Amygdala (tissue), 56 donors: ENCODE data around the gene STIM1.
"Not testable (repeated sequence)": the region's sequence is repeated elsewhere in the genome, so short reads cannot be mapped to it uniquely, and the experiment has no call there.

Experiments used
- DNase-seq, 56 donors: peaks; one replicate each; lab custom pipeline; 2025; lab: John Stamatoyannopoulos, UW

STIM1 gene

DNA sequence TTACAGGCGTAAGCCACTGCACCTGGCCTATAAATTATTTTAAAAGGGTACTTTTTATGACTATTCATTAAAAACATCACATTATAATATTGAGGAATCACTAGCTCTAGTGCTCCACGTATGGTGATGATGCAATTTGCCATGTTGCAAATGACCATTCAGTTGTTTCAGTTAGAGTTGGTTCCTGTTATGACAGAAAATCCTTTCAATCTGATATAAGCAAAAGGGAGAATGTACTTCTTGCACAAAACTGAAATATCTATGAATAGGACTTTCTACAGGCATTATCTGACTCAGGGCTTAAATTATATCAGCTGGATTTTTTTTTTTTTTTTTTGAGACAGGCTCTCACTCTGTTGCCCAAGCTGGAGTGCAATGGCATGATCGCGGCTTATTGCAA lies 193.5 kb downstream of the STIM1 start:
- no peak for DNase-seq

- DNase-seq = no peak
Observed at GRCh38 chr11:4050138-4050537, 194.7 kb downstream of the STIM1 start.

DNA sequence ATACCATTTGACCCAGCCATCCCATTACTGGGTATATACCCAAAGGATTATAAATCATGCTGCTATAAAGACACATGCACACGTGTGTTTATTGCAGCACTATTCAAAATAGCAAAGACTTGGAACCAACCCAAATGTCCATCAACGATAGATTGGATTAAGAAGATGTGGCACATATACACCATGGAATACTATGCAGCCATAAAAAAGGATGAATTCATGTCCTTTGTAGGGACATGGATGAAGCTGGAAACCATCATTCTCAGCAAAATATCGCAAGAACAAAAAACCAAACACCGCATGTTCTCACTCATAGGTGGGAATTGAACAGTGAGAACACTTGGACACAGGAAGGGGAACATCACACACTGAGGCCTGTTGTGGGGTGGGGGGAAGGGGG lies 197.7 kb downstream of the STIM1 start:
- not testable (repeated sequence) for DNase-seq

DNA sequence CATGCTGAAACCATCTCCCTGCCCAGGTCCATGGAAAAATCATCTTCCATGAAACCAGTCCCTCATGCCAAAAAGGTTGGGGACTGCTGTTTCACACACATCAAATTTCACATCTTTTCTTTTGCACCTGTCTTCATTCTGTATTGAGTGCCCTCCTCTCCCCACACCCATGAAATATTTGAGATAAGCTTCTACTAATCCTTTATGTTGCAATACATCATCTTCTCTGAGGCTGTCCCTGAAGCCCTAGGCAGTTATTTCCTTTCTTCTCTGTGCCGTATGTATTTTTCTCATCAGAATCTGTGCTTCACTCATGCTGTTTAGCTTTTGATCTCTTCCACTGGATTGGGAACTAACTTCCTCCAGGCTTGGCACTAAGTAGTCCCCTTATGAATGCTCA lies 199.2 kb downstream of the STIM1 start:
- DNase-seq = no peak

- DNase-seq = no peak
Observed at GRCh38 chr11:4059424-4059823, 204.0 kb downstream of the STIM1 start.

DNA sequence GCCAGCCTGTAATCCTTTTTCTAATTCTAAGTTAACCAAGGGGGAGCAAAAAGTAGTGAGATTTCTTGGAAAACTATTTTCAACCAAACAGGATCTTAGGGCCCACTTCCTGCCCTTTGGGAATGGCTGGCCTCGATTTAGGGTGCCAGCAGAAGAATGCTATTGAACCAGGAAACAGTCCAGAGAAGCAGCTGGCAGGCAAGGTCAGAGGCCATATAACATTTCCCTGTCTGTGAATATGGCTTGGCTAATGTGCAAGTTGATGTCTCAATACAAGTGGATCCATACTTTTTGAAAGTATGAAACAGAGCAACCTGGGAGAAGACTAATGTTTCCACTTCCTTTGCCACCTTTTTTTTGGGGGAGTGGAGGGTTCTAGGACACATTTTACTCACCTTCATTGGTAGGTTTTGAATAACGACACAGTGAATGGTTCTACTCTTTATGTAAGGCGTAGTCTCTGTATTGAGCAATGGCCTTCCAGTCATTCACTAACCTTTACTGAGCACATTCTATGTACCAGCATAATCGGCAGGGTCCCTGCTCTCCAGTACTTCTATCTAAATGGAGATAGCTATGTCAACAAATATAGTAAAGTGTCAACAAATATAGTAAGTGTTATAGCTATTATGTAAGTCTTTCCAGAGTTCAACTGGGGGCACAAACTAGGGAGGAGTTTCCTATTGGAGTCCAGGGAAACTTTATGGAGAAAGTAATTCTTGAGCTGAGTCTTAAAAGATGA lies 204.9 kb downstream of the STIM1 start:
- DNase-seq = no peak

DNA sequence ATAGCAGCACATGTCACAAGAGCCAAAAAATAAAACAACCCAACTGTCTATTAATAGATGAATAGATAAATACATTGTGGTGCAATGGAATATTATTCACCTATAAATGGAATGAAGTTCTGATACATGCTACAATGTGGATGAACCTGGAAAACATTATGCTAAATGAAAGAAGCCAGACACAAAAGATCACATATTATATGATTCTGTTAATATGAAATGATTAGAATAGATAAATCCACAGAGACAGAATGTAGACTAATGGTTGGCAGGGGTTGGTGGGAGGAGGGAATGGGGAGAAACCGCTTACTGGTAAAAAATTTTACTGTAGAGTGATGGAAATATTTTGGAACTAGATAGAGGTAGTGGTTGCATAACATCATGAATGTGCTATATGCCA lies 206.2 kb downstream of the STIM1 start:
- DNase-seq = no peak

DNA sequence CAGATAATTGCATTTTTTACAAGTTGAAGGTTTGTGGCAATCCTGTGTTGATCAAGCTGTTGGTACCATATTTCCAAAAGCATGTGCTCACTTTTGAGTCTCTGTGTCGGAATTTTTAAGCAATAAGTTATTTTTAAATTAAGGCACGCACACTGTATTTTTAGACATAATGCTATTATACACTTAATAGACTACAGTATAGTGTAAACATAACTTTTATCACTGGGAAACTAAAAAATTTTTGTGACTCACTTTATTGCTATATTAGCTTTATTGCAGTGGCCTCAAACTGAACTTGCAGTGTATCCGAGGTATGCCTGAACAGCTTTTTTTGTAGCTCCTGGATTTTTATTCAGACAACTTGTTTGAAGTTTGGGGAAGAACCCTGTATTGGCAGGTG lies 207.9 kb downstream of the STIM1 start:
- no peak for DNase-seq

DNA sequence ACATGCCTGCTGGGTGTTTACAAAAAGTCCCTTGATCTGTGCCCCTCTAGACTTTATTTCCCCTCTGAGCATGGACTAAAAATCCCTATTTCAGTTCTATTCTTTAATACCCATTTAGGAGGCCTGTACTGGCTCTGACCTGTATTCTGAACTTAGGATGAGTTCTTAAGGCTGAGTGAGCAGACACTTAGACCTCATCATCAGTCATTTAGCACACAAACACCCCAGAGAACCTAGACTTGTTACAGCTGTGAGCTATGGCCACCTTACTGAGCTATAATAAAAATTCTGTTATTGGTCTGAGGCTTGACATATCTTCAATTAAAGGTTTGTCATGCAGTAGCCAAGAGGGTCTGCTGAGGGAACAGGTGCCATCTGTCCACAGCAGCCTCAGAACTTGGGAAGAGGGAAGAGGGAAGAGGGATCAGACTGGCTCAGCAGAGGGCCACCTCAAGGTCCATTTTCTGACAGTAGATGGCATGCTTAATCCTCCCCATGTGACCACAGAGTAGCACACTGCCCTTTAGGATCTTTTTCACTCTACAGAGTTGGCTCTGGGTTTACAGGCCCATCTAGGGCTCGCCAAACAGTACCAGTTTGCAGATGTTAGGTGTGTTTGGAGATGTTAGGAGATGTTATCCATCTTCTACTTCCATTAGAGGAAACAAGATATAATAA lies 209.0 kb downstream of the STIM1 start:
- no peak for DNase-seq

DNA sequence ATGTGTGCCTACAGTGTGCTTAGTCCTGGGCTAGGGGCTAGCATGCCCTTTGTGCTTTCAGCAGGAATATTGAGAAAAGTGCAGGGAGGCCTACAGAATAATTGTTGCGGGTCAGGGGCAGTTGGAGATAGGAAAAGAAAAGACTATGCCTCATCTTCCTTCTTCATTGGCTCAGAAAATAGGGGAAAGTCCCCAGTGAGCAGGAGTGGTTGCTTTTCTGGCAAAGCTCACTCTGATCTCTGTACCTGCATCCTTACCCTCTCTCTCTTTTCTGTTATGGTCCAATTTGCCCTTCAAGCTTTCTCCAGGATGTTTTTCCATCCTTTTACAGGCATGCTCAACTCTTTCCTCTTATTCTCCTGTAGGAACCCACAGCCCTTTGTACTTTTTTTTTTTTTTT lies 209.6 kb downstream of the STIM1 start:
- no peak for DNase-seq

DNA sequence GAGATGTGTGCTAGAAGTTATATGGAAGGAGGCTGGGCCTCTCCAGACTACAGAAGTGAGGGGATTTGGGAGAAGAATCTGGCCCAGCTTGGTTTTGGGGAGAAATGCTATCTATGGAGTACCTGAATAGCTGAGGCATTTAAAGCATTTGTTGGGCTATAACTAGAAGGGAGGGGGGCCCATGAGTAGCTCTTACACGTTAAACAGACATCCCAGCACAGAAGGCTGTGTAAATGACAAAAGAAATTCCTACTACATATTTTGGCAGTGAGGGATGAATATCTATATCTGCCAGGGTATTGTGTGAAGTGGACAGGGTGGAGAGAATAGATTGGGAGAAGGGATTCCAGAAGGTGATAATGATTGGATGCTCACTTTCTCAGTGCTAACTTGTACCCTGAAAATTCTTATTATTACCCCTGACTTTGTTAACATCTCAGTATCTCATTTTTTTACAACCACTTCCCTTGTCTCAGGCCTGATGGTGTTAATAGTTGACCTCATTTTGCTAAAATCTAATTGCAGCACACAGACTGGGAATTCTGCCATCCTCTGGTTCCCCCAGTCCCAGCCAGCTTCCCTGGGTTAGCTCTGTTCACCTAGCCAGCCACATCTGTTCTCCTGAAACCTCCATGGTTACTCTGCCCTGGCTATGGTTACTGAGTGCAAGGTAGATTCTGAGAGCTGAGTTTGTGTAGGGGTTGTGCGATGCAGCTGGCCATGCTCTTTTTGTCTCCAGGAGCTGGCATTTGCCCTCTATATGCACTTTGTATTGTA lies 210.3 kb downstream of the STIM1 start:
- peak in 2 of 56 donors; percentile 6 to 7 for DNase-seq

DNA sequence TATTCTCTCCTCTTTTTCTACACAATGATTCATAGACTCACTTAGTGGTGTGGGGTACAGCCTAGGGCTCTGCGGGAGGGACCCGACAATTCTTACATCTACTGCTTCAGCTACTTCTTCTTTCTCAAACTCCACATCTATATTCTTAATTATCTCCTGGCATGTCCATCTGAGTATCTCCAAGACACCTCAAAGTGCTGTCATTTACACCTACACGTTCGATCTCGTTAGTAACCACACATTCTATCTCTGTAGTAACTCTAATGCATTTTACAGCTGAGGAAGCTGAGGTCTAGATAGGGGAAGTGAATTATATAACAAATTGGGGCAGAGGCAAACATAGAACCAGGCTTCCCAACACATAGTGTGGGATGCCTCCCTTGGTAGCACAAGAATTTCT lies 211.4 kb downstream of the STIM1 start:
- DNase-seq = no peak

DNA sequence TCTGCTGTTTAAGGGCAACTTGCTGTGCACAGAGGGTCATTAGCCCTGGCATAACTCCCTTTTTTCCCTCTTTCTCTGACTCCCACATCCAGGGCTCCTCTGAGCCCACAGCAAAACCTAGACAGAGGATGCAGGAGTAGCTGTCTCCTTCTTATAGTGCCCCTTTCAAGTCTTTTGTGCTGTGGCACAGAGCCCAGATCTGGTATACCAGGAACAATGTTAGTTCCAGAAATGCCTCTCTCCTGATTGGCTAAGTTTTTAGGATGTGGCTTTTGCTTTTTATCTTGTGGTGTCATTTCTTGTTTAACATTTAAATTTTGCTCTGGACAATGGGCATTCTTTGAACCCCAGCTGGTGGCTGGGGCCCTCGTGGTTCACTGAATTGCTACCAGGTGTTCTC lies 213.5 kb downstream of the STIM1 start:
- peak in 1 of 56 donors; percentile 16 for DNase-seq

- no peak for DNase-seq
Observed at GRCh38 chr11:4071325-4071724, 215.9 kb downstream of the STIM1 start.

DNA sequence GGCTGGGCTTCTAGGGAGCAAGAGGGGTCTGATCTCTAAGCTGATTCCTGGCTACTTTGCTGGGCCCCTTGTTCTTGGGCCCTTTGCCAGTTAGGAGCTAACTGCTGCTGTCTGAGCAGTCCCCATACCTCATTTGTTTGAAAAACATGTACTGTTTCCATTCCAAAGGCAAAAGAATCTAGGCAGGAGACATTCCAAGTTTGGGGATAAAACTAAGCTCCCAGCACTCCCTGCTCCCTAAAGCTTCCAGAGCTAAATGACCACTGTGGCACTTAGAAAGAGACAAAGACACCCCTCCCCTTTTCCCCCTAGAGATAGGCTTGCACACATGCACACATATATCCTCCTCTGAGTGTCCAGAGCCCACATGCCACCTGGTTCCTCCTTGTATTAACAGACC lies 216.4 kb downstream of the STIM1 start:
- DNase-seq = no peak

DNA sequence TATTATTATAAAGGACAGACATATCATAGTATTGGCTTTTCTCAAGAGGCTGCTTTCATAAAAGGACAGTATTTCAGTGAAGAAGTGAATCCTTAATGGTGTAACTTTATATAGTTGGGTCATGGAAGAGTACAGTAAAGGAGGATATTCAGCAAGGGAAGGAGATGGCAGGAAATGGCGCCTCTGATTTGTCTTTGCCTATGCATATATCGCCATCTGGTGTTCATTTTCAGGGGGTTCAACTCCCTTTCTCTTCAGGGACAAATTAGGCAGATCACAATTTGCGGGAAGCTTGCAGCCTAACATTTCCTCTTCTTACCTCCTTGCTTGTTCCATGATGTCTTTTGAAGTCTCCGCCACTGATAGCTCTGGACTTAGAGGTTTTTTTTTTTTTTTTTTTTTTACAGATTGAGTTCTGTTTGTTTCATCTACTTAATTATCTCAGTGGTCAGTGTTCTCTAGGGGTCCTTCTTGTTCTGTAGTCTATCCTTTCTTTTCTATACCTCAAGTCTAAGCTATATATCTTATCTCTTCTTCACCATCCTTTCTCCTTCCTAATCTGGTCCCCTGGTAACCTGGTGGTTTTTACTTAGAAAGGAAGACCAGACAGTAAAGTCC lies 217.3 kb downstream of the STIM1 start:
- peak in 34 of 56 donors; percentile 3 to 81 (median 27) for DNase-seq

GRCh38 chr11:4074266-4074665 lies 218.8 kb downstream of the STIM1 start:
- DNase-seq = no peak

GRCh38 chr11:4076774-4077173 lies 221.3 kb downstream of the STIM1 start:
- DNase-seq = no peak

GRCh38 chr11:4083198-4083597 lies 227.7 kb downstream of the STIM1 start:
- no peak for DNase-seq

GRCh38 chr11:4084406-4085125 lies 229.1 kb downstream of the STIM1 start:
- DNase-seq = no peak
